Measurements from ENCODE around the gene GPBP1L1. TPM values are rescaled to one million over a fixed set of nuclear protein-coding genes. Genes with fewer than 3 reads are reported as not detected.
A peak's percentile ranks its signal among the peaks of the same experiment; 100 is the strongest.

The GPBP1L1 gene
- total RNA-seq, 4 donors from 2014 or later = 107 to 148 (median 128) TPM

DNA sequence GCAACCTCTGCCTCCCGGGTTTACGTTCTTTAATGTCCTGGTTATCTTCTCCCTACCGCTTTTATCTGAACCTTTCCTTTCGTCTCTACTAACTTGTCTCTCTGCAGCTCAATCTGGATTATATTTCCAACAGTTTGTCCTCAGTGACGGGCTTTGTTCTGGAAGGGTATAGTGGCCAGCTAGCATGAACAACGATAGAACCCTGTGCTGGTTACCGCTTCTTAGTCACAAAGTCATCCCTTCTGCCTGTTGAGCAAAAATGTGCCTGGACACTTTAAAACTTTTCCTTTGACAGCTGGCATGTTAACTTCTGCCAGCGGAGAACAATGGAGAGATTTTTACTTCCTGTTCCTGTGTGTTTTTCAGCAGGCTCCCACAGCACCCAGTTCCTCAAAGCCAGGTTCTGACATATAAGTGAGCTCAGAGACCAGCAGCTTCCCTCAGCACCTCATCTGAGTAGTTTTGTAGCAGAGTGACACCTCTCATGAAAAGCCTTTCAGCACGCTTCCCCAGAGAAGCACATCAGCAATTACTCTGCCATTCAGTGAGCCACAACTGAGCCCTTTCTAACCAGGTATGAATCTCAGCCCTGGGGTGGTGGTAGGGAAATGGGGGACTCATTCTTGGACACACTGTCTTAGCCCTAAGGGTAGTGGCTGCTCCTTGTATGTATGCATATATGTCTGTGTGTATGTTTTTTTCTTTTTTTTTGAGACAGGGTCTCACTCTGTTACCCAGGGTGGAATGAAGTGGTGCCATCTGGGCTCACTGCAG lies 38.9 kb downstream of the GPBP1L1 start:
- TF ChIP-seq POLR2A (IDR thresholded peaks at IDR 0.05) (no peak), EP300 (IDR thresholded peaks at IDR 0.05) (peak in 1 of 2 donors; percentile 7), CTCF (IDR thresholded peaks at IDR 0.05) (no peak)
- 90 to 92% methylated on average over 9 of the region's 9 CpGs for WGBS, 2 donors
- Histone ChIP-seq H3K27ac (no peak overlapping the region), H3K36me3 (peaks cover 0 to 57% (median 7%) of the 10 kb centered on the region in 3 donors), H3K9me3 (no peaks in the 10 kb centered on the region), H3K4me3 (no peak overlapping the region), H3K4me1 (peaks cover 0 to 18% (median 0%) of the 10 kb centered on the region in 4 donors), H3K27me3 (no peaks in the 10 kb centered on the region)
- DNase-seq (ENCODE audit: low spot score in 2 of 2) = no peak

GRCh38 chr1:45644661-45645060 lies 41.7 kb downstream of the GPBP1L1 start:
- no peaks in the 10 kb centered on the region for H3K27me3 ChIP-seq
- WGBS, 2 donors = 93 to 95% methylated on average over 2 of the region's 2 CpGs
- H3K9me3 ChIP-seq = no peaks in the 10 kb centered on the region
- H3K4me1 ChIP-seq = peaks cover 0 to 18% (median 0%) of the 10 kb centered on the region in 4 donors
- no peak overlapping the region for H3K27ac ChIP-seq
- no peak for DNase-seq (ENCODE audit: low spot score in 2 of 2)
- no peak overlapping the region for H3K4me3 ChIP-seq
- TF ChIP-seq POLR2A (IDR thresholded peaks at IDR 0.05) = no peak
- no peak for TF ChIP-seq CTCF (IDR thresholded peaks at IDR 0.05)
- peaks cover 0 to 58% (median 0%) of the 10 kb centered on the region in 3 donors for H3K36me3 ChIP-seq

- TF ChIP-seq POLR2A (IDR thresholded peaks at IDR 0.05) (no peak), CTCF (IDR thresholded peaks at IDR 0.05) (no peak), EP300 (IDR thresholded peaks at IDR 0.05) (no peak)
- Histone ChIP-seq H3K9me3 (no peaks in the 10 kb centered on the region), H3K27me3 (no peaks in the 10 kb centered on the region), H3K4me3 (no peak overlapping the region), H3K4me1 (peaks cover 0 to 18% (median 0%) of the 10 kb centered on the region in 4 donors), H3K36me3 (peaks cover 0 to 61% (median 4%) of the 10 kb centered on the region in 3 donors), H3K27ac (no peak overlapping the region)
- DNase-seq (ENCODE audit: low spot score in 2 of 2) = no peak
Measured at GRCh38 chr1:45643978-45644377, 42.4 kb downstream of the GPBP1L1 start.

DNA sequence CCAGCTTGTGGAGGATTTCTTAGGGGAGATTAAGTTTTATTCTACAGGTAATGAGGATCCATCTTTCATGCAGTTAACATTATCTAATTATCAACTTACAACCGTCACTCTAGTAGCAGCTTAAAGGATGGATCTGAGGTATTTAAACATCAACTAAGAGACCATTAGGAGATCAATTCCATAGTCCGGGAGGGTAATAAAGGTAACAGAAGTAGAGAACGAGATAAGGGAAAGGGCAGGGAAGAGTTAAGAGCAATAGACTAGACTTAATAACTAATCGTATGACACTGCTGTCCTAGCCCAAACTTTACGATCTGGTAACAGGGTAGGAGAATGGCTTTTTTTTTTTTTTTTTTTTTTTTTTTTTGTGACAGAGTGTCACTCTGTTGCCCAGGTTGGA lies 43.0 kb downstream of the GPBP1L1 start:
- Histone ChIP-seq H3K4me1 (peaks cover 0 to 18% (median 0%) of the 10 kb centered on the region in 4 donors), H3K9me3 (no peaks in the 10 kb centered on the region), H3K36me3 (peaks cover 0 to 62% (median 6%) of the 10 kb centered on the region in 3 donors), H3K4me3 (no peak overlapping the region), H3K27ac (no peak overlapping the region), H3K27me3 (no peaks in the 10 kb centered on the region)
- TF ChIP-seq POLR2A (IDR thresholded peaks at IDR 0.05) = no peak
- TF ChIP-seq CTCF (IDR thresholded peaks at IDR 0.05) = no peak
- no peak for TF ChIP-seq EP300 (IDR thresholded peaks at IDR 0.05)
- WGBS, 2 donors = 66% methylated on average over 5 of the region's 5 CpGs
- no peak for DNase-seq (ENCODE audit: low spot score in 2 of 2)

GRCh38 chr1:45640293-45640692 lies 46.0 kb downstream of the GPBP1L1 start:
- H3K27me3 ChIP-seq = no peaks in the 10 kb centered on the region
- H3K27ac ChIP-seq = no peak overlapping the region
- peaks cover 0 to 12% (median 0%) of the 10 kb centered on the region in 4 donors for H3K4me1 ChIP-seq
- 93 to 100% methylated on average over 1 of the region's 1 CpG for WGBS, 2 donors
- no peak for DNase-seq (ENCODE audit: low spot score in 2 of 2)
- no peak overlapping the region for H3K4me3 ChIP-seq
- TF ChIP-seq POLR2A (IDR thresholded peaks at IDR 0.05) (no peak), CTCF (IDR thresholded peaks at IDR 0.05) (no peak)
- no peaks in the 10 kb centered on the region for H3K9me3 ChIP-seq
- peaks cover 0 to 71% (median 6%) of the 10 kb centered on the region in 3 donors for H3K36me3 ChIP-seq

All from tibial nerve (tissue), 4 donors.